Adrenal gland (tissue), 5 donors: ENCODE data around the gene RELN.

Experiments used
- POLR2A ChIP-seq, 2 donors: fragments of 450-650 bp; IDR thresholded peaks; one replicate each; pipeline ENCODE4 v1.6.1; 2017; ENCODE audit warnings: antibody characterized with exemption in 2 of 2, mild to moderate bottlenecking in 2 of 2, moderate library complexity in 1 of 2
- TF ChIP-seq, protein P1 (sequence below), 6 experiments: fragments of 450-650 bp in 4 of 6; fragments of 200-600 bp in 2 of 6; sonication (generic) in 1 of 6; IDR thresholded peaks; 1 replicate in 5 of 6; 2 replicates in 1 of 6; pipeline versions ENCODE4 v1.5.1 to v1.8.0; 2016 to 2021; ENCODE audit warnings: antibody characterized with exemption in 6 of 6, mild to moderate bottlenecking in 2 of 6, moderate library complexity in 1 of 6
- donor health status: DM: no; HTN: no; CAD: no.

DNA sequence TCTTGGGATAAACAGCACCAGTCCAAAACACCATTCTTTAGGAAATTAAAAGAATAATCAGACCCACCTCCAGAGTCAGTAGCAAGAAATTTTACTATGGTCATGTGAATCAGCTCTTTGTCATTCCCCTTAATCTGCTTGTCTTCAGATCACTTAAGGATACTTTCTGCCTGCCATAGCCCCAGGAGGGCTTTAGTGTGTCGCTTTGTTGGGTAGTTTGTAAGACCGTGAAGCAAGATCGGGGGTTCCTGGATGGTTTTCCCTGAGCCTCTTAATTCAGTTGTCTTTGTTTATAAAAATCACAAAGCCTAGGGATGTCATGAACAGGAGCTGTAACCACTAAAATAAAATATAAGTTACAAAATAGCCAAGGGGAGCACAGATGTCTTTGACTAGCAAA lies 223.6 kb downstream of the RELN start:
- TF ChIP-seq POLR2A (IDR thresholded peaks at IDR 0.05): no peak
- TF ChIP-seq, protein P1, sequence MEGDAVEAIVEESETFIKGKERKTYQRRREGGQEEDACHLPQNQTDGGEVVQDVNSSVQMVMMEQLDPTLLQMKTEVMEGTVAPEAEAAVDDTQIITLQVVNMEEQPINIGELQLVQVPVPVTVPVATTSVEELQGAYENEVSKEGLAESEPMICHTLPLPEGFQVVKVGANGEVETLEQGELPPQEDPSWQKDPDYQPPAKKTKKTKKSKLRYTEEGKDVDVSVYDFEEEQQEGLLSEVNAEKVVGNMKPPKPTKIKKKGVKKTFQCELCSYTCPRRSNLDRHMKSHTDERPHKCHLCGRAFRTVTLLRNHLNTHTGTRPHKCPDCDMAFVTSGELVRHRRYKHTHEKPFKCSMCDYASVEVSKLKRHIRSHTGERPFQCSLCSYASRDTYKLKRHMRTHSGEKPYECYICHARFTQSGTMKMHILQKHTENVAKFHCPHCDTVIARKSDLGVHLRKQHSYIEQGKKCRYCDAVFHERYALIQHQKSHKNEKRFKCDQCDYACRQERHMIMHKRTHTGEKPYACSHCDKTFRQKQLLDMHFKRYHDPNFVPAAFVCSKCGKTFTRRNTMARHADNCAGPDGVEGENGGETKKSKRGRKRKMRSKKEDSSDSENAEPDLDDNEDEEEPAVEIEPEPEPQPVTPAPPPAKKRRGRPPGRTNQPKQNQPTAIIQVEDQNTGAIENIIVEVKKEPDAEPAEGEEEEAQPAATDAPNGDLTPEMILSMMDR (IDR thresholded peaks at IDR 0.05): no peak
